ENCODE results near the gene SIX1.

- TF ChIP-seq CTCF (IDR thresholded peaks at IDR 0.05), result no peak
- TF ChIP-seq POLR2A (IDR thresholded peaks at IDR 0.05), result no peak
Measured at GRCh38 chr14:60686865-60687264, 37.6 kb upstream of the SIX1 start.

Measured in lower leg skin (tissue), 3 donors.